ENCODE data around the gene LIN7C.
A peak's percentile ranks its signal among the peaks of the same experiment; 100 is the strongest.

LIN7C gene

DNA sequence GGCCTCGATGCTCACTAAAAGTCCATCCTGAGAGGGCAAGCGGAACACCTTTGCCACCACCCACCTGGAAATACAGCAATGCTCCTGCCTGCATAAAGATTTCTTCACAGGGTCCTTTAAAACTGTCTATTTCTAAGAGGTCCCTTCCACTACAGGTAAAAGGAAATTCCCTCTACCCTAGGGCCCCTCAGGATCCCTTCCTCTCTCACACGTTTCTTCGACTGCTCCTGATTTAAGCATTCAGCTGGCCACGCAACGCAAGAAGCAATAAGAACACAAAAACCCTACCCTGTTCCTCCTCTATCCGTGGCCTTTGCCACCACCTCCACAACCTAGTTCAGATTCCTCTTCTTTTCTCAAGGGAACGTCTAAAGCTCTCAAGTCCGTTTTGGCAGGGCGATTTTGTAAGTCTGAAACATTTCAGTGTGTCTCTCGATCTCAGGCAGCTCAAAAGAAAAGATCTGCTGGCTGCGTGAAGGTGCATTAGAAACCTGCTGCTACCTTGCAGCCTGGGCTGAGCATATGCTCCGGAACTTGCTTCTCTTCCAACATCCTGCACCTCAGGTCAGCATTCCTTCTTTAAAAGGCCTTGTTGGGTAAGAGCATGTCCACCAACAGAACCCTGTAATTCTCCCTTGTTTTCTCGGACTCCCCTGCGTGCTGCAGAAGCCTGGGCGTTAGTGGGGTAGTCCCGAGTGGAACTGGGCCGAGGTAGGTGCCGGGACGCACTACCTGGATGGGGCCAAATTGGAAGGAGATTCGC lies 35.6 kb downstream of the LIN7C start:
- DNase-seq (ENCODE audit: low spot score) = peak; percentile 12
- TF ChIP-seq, protein P1, sequence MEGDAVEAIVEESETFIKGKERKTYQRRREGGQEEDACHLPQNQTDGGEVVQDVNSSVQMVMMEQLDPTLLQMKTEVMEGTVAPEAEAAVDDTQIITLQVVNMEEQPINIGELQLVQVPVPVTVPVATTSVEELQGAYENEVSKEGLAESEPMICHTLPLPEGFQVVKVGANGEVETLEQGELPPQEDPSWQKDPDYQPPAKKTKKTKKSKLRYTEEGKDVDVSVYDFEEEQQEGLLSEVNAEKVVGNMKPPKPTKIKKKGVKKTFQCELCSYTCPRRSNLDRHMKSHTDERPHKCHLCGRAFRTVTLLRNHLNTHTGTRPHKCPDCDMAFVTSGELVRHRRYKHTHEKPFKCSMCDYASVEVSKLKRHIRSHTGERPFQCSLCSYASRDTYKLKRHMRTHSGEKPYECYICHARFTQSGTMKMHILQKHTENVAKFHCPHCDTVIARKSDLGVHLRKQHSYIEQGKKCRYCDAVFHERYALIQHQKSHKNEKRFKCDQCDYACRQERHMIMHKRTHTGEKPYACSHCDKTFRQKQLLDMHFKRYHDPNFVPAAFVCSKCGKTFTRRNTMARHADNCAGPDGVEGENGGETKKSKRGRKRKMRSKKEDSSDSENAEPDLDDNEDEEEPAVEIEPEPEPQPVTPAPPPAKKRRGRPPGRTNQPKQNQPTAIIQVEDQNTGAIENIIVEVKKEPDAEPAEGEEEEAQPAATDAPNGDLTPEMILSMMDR (IDR thresholded peaks at IDR 0.05; ENCODE audit: extremely low read depth, missing control alignments) = no peak

- no peak for DNase-seq (ENCODE audit: low spot score)
- TF ChIP-seq, protein P1 (IDR thresholded peaks at IDR 0.05; ENCODE audit: extremely low read depth, missing control alignments) = no peak
Observed at GRCh38 chr11:27470166-27470565, 36.4 kb downstream of the LIN7C start.

DNA sequence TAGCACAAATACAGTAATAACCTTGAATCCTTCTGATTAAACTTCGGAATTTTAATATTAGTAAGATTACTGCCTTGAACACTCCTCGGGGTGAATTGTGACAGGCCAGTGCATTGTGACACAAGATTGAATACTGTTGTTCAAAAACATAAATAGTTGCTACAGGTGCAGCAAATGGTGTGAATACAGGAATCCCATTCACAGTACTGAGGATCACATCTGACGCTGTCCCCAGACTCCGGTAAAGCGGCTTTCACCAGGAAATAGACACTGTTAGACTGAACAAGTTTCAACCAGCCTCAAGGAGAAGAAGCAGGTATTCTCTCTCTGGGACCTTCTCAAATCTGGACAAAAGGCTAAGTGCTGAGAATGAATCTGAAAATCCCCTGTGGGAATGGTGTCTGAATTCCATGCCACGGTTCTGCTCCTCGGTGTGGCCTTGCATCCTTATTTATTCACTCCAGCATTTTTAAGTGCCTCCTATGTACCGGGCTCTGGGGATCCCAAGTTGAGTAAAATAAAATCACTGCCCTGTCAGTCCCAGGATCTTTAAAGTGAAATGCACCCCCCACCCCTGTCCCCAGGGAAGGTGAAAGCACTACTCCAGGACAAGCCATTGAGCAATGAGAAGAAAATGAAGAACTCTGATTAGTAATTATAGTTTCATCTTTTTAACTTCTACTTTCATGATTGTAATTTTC lies 37.4 kb downstream of the LIN7C start:
- DNase-seq (ENCODE audit: low spot score) = no peak
- TF ChIP-seq, protein P1 (IDR thresholded peaks at IDR 0.05; ENCODE audit: extremely low read depth, missing control alignments) = no peak

DNA sequence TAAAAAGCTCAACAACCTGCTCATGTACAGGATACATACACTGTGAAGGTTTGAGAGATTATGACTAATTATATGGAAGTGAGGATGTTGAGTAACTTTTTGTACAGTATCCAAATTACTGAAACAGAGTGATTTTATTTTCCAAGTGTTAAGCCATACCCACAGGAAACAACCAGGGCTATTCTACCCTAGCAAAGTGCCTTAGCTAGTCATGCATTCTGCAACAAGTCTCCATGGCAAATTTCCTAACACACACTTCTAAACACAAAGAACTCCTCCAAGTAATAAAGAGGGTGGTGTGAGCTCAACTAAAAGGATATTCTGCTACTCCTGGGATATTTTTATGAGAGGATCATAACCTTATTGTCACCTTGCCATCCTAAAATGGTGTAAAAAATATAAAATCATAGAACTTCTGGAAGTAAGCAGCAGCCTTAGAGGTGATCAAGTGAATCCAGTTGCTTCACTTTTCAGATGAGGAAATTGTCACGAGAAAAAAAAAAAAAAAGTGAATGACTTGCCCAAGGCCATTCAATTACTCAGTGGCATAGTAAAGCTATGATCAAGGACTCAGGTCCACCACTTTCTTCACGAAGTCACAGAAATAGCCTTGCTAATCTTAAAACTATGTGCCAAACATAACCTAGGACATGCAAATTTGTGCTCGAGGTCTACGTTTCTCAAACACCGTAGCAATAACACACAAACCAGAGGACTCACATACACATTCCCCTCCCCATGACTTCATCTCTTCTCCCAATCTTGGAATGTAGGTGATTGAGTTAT lies 38.2 kb downstream of the LIN7C start:
- TF ChIP-seq, protein P1 (IDR thresholded peaks at IDR 0.05; ENCODE audit: extremely low read depth, missing control alignments) = no peak
- no peak for DNase-seq (ENCODE audit: low spot score)

DNA sequence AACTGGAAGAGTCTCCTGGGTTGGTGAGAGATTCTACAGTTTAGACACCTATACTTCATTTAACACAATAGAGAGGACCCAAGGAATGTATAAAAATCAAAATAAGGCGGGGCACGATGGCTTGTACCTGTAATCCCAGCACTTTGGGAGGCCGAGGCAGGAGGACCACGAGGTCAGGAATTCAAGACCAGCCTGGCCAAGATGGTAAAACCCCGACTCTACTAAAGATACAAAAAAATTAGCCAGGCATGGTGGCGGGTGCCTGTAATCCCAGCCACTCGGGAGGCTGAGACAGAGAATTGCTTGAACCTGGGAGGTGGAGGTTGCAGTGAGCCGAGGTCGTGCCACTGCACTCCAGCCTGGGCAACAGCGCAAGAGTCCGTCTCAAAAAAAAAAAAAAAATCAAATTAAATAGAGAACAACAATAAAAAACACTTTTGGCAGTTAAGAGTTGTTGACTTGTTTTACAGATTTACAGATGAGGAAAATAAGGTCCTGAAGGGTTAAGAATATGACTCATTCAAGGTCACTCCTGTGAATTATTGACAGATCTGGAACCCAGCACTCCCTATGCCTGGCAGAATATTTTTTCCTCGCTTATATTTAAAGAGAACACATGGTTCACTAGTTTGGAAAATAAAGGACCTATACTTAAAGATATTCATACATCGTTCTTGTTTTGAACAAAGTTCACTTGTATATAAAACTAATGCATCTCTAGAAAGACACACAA lies 39.2 kb downstream of the LIN7C start:
- TF ChIP-seq, protein P1 (IDR thresholded peaks at IDR 0.05; ENCODE audit: extremely low read depth, missing control alignments) = no peak
- no peak for DNase-seq (ENCODE audit: low spot score)

- TF ChIP-seq, protein P1 (IDR thresholded peaks at IDR 0.05; ENCODE audit: extremely low read depth, missing control alignments) = no peak
- no peak for DNase-seq (ENCODE audit: low spot score)
Observed at GRCh38 chr11:27466363-27466762, 40.2 kb downstream of the LIN7C start.

Data from GM20000 (cell line).